Endodermal cell (in vitro differentiated cells): ENCODE measurements around the gene CYREN. TPM values are rescaled to one million over a fixed set of nuclear protein-coding genes. Genes with fewer than 3 reads are reported as not detected.
A peak's percentile ranks its signal among the peaks of the same experiment; 100 is the strongest.

ENCODE experiments used
- DNase-seq: peaks from one replicate; pipeline ENCODE4 v3.0.0-alpha.2; 2017
- H3K27ac ChIP-seq: 2 replicates; pipeline ENCODE4 v1.5.1; 2013; ENCODE audit warnings: mild to moderate bottlenecking, low read depth, low read length, moderate library complexity
- H3K27me3 ChIP-seq: 2 replicates; pipeline ENCODE4 v1.6.1; 2013; ENCODE audit warnings: mild to moderate bottlenecking, low read length, moderate library complexity; ENCODE audit not compliant: insufficient read depth, control insufficient read depth, poor library complexity, severe bottlenecking
- H3K36me3 ChIP-seq: 2 replicates; pipeline ENCODE4 v1.7.0; 2013; ENCODE audit warnings: mild to moderate bottlenecking, low read length, moderate library complexity; ENCODE audit not compliant: control insufficient read depth, insufficient read depth
- H3K4me1 ChIP-seq: one replicate; pipeline ENCODE4 v1.7.0; 2013; ENCODE audit warnings: low read length; ENCODE audit not compliant: control insufficient read depth, insufficient read depth
- H3K4me3 ChIP-seq: 2 replicates; pipeline ENCODE4 v1.5.1; 2013; ENCODE audit warnings: mild to moderate bottlenecking, low read length, moderate library complexity
- H3K9ac ChIP-seq: 2 replicates; pipeline ENCODE4 v1.6.1; 2013; ENCODE audit warnings: mild to moderate bottlenecking, low read length, moderate library complexity; ENCODE audit not compliant: poor library complexity, severe bottlenecking; ENCODE audit errors: extremely low read depth
- H3K9me3 ChIP-seq: 2 replicates; pipeline ENCODE4 v1.6.1; 2013; ENCODE audit warnings: mild to moderate bottlenecking, low read length, moderate library complexity; ENCODE audit not compliant: control insufficient read depth
- H3K27ac Mint-ChIP-seq: 2 replicates; pipeline ENCODE4 v1.8.0; 2020; ENCODE audit warnings: mixed read lengths
- H3K27me3 Mint-ChIP-seq: 2 replicates; pipeline ENCODE4 v1.8.0; 2021; ENCODE audit warnings: mild to moderate bottlenecking, mixed read lengths; ENCODE audit not compliant: insufficient read depth
- H3K36me3 Mint-ChIP-seq: 2 replicates; pipeline ENCODE4 v1.8.0; 2020; ENCODE audit warnings: low read depth, mixed read lengths
- H3K4me1 Mint-ChIP-seq: 2 replicates; pipeline ENCODE4 v1.8.0; 2020; ENCODE audit warnings: mixed read lengths
- H3K4me3 Mint-ChIP-seq: 2 replicates; pipeline ENCODE4 v1.8.0; 2020; ENCODE audit warnings: mild to moderate bottlenecking, moderate library complexity, mixed read lengths
- H3K9me3 Mint-ChIP-seq: 2 replicates; pipeline ENCODE4 v1.8.0; 2020; ENCODE audit warnings: mild to moderate bottlenecking, mixed read lengths
- CTCF ChIP-seq: fragments of 200-600 bp; sonication (generic); conservative IDR thresholded peaks from 2 replicates; pipeline ENCODE4 v1.5.0; 2021; ENCODE audit warnings: antibody characterized with exemption, mild to moderate bottlenecking
- WGBS, 2 experiments: methylation state at CpG; one replicate each; pipeline versions ENCODE4 v1.1.5 to v1.1.7; 2013; ENCODE audit warnings: missing lambda C conversion rate in 2 of 2, mixed read lengths in 1 of 2; ENCODE audit not compliant: insufficient coverage in 1 of 2, insufficient read length in 1 of 2; 5-methylcytosine and 5-hydroxymethylcytosine counted together
- microRNA-seq: library from miRNA; unstranded; fragments of <30 nt; microRNA quantifications from one replicate; pipeline ENCODE4 v1.2.0, GENCODE V29; 2020; ENCODE audit warnings: borderline microRNAs expressed
- total RNA-seq, 2 donors: library from RNA; stranded (reverse); fragmentation: NEBNext Ultra II Directional in 1 of 2; extraction: Animal tissue kit (Norgen Biotek cat#: 25700) in 1 of 2; gene quantifications; 2 replicates in 1 of 2; 3 replicates in 1 of 2; pipeline ENCODE4 v1.2.1, GENCODE V29; 2021

The CYREN gene
- total RNA-seq, 2 donors from 2014 or later, result 60.6 to 67.8 TPM

- H3K9me3 ChIP-seq, result peaks cover 17% of the 10 kb centered on the region
- H3K9ac ChIP-seq, result no peak overlapping the region
- WGBS, 2 experiments, result 83 to 94% methylated on average over 5 to 6 of the region's 6 CpGs
- Mint-ChIP-seq H3K4me1 (no peaks in the 10 kb centered on the region), H3K27ac (peak overlapping the region; percentile 53), H3K4me3 (no peak overlapping the region), H3K9me3 (peaks cover 23% of the 10 kb centered on the region), H3K27me3 (peaks cover 2% of the 10 kb centered on the region), H3K36me3 (peaks cover 5% of the 10 kb centered on the region)
- H3K4me3 ChIP-seq, result no peak overlapping the region
- no peak overlapping the region for H3K27ac ChIP-seq
- no peaks in the 10 kb centered on the region for H3K4me1 ChIP-seq
- peak; percentile 72 for DNase-seq
- no peaks in the 10 kb centered on the region for H3K27me3 ChIP-seq
- no peaks in the 10 kb centered on the region for H3K36me3 ChIP-seq
- no peak for TF ChIP-seq CTCF
Measured at GRCh38 chr7:135121868-135122267, 48.6 kb downstream of the CYREN start.

GRCh38 chr7:135117096-135117495 lies 53.4 kb downstream of the CYREN start:
- no peaks in the 10 kb centered on the region for H3K36me3 ChIP-seq
- no peaks in the 10 kb centered on the region for H3K27me3 Mint-ChIP-seq
- H3K27ac ChIP-seq, result no peak overlapping the region
- no peaks in the 10 kb centered on the region for H3K4me1 Mint-ChIP-seq
- no peak overlapping the region for H3K4me3 ChIP-seq
- no peak overlapping the region for H3K9ac ChIP-seq
- TF ChIP-seq CTCF, result no peak
- no peak overlapping the region for H3K4me3 Mint-ChIP-seq
- H3K36me3 Mint-ChIP-seq, result peaks cover 5% of the 10 kb centered on the region
- H3K9me3 ChIP-seq, result peaks cover 17% of the 10 kb centered on the region
- no peak for DNase-seq
- H3K9me3 Mint-ChIP-seq, result peaks cover 23% of the 10 kb centered on the region
- H3K27me3 ChIP-seq, result no peaks in the 10 kb centered on the region
- H3K4me1 ChIP-seq, result no peaks in the 10 kb centered on the region
- no peak overlapping the region for H3K27ac Mint-ChIP-seq
- 89 to 100% methylated on average over 1 of the region's 1 CpG for WGBS, 2 experiments

Small RNA genes lying within 50 kb of the gene (microRNA-seq; reads per million reads assigned to microRNA genes)
- not detected for gene MIR6509

Other genes with a start within 250 kb of the CYREN start
- 1 to 10 TPM; 2.6 to 5.0 TPM for gene AGBL3, start 184.2 kb downstream of the CYREN start, total RNA-seq
- gene TMEM140, start 22.6 kb downstream of the CYREN start, total RNA-seq, result not detected
- gene WDR91, start 40.8 kb upstream of the CYREN start, total RNA-seq, result 1 to 10 TPM; 8.2 to 9.6 TPM
- not detected for gene STRA8, start 63.1 kb upstream of the CYREN start, total RNA-seq